Central memory CD8-positive, alpha-beta T cell (primary cell): ENCODE measurements around the gene LRRC58.
"Not testable (repeated sequence)": the region's sequence is repeated elsewhere in the genome, so short reads cannot be mapped to it uniquely, and the experiment has no call there.

ENCODE experiments used
- ATAC-seq: fragments of 150-1000 bp; cut with Tn5 transposase; replicated peaks from 2 replicates; pipeline ENCODE4 v1.10.0; 2022; ENCODE audit warnings: mild to moderate bottlenecking, moderate FRiP score, moderate number of reproducible peaks; ENCODE audit not compliant: poor library complexity, severe bottlenecking; ENCODE audit errors: extremely low read depth
- DNase-seq, 2 donors: peaks; one replicate each; pipeline ENCODE4 v3.0.0; 2021; ENCODE audit warnings: low spot score in 2 of 2
- H3K27ac Mint-ChIP-seq: one replicate; pipeline ENCODE4 v1.8.0; 2022; ENCODE audit warnings: low read depth, mild to moderate bottlenecking, moderate library complexity, mixed read lengths
- H3K27me3 Mint-ChIP-seq: one replicate; pipeline ENCODE4 v1.8.0; 2022; ENCODE audit warnings: mixed read lengths
- H3K36me3 Mint-ChIP-seq: one replicate; pipeline ENCODE4 v1.8.0; 2022; ENCODE audit warnings: mild to moderate bottlenecking, moderate library complexity, mixed read lengths; ENCODE audit not compliant: insufficient read depth
- H3K4me1 Mint-ChIP-seq: one replicate; pipeline ENCODE4 v1.8.0; 2022; ENCODE audit warnings: mixed read lengths
- H3K4me3 Mint-ChIP-seq: one replicate; pipeline ENCODE4 v1.8.0; 2022; ENCODE audit warnings: mild to moderate bottlenecking, moderate library complexity, mixed read lengths
- H3K9me3 Mint-ChIP-seq: one replicate; pipeline ENCODE4 v1.8.0; 2022; ENCODE audit warnings: mixed read lengths

Gene LRRC58

DNA sequence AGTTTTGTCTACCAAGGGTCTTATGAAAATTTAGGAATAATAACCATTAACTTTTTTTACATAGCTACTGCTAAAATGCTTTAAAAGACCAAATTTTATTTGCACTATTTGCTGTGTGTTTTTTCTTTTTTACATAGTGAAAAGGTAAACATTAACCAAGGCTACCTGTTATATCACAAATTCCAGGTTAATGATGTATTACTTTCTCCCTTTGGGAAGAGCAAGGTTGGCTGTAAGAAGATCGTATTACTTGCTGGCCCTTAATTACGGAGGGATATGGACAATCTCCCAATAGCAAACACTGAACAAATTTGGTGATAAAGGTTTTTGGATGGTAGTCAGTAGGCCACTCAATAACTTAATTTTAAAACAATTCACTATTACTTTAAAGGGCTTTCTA, 22.4 kb downstream of the LRRC58 start:
- ATAC-seq = no peak
- Mint-ChIP-seq H3K27me3 (no peaks in the 10 kb centered on the region), H3K36me3 (peaks cover 33% of the 10 kb centered on the region), H3K9me3 (no peaks in the 10 kb centered on the region), H3K4me3 (no peak overlapping the region), H3K27ac (no peak overlapping the region), H3K4me1 (no peaks in the 10 kb centered on the region)
- no peak for DNase-seq

- no peak overlapping the region for H3K4me3 Mint-ChIP-seq
- ATAC-seq (no peak), DNase-seq (no peak)
These were observed 25.0 kb downstream of the LRRC58 start for GRCh38 chr3:120324190-120324589.

DNA sequence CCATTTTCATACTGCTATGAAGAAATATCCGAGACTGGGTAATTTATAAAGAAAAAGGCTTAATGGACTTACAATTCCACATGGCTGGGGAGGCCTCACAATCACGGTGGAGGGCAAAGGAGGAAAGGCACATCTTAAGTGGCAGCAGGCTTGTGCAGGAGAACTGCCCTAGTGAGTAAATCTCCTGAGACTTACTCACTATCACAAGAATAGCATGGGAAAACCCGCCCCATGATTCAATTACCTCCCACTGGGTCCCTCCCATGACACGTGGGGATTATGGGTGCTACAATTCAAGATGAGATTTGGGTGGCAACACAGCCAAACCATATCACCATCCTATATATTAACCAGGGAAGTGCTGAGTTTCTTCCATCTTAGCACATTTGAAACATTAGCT, 25.4 kb downstream of the LRRC58 start:
- not testable (repeated sequence) for H3K4me1 Mint-ChIP-seq, H3K4me3 Mint-ChIP-seq, H3K27ac Mint-ChIP-seq, ATAC-seq, H3K27me3 Mint-ChIP-seq, H3K9me3 Mint-ChIP-seq, DNase-seq
- H3K36me3 Mint-ChIP-seq = peaks cover 23% of the 10 kb centered on the region

More at GRCh38 chr3:120324190-120324589, 25.0 kb downstream of the LRRC58 start:
- no peaks in the 10 kb centered on the region for H3K4me1 Mint-ChIP-seq
- peaks cover 23% of the 10 kb centered on the region for H3K36me3 Mint-ChIP-seq
- no peak overlapping the region for H3K27ac Mint-ChIP-seq
- no peaks in the 10 kb centered on the region for H3K9me3 Mint-ChIP-seq
- H3K27me3 Mint-ChIP-seq = no peaks in the 10 kb centered on the region

DNA sequence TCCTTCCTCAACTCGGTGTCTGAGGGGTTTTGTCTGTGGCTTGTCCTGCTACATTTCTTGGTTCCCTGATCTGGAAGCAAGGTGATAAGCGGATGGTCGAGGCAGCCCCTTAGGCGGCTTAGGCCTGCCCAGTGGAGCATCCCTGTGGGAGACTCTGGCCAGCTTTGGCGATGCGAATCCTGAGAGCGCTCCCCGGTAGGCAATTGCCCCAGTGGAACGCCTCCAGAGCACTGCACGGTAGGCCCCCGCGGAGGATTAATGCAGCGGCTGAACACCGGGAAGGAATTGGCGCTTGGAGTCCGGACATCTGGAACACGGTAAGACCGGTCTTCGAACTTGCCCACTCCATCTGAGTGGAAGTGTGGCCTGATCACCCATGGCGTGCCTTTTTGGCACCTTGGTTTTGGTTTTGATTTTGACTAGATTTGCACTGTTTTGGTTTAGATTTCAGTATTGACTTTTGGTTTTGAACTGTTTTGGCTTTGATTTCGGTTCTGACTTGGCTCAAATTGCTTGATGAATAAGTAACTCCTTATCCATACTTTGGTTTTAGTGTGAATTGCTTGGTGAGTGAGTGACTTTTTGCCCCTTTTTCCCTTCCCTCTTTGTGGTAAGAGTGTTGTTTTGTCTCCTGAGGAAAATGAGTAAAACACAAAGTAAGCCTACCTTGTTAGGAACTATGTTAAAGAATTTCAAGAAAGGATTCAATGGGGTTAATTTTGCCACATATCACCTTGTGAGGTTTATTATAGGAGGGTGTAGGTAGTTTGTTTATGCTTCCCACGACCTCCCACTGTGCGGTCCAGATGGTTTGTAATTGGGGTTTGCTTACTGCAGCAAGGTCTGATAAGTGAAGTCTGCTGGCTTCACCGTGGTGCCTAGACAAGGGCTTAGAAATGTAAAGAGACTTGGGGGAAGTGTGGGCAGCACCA, 37.0 kb downstream of the LRRC58 start:
- ATAC-seq (no peak), DNase-seq (no peak)
- H3K4me3 Mint-ChIP-seq = no peak overlapping the region
- peaks cover 6% of the 10 kb centered on the region for H3K9me3 Mint-ChIP-seq
- no peaks in the 10 kb centered on the region for H3K27me3 Mint-ChIP-seq
- H3K36me3 Mint-ChIP-seq = peaks cover 2% of the 10 kb centered on the region
- H3K4me1 Mint-ChIP-seq = peaks cover 5% of the 10 kb centered on the region
- H3K27ac Mint-ChIP-seq = no peak overlapping the region

GRCh38 chr3:120306519-120307455, 42.4 kb downstream of the LRRC58 start:
- Mint-ChIP-seq H3K27ac (no peak overlapping the region), H3K9me3 (no peaks in the 10 kb centered on the region), H3K4me1 (no peaks in the 10 kb centered on the region), H3K4me3 (no peak overlapping the region), H3K27me3 (no peaks in the 10 kb centered on the region), H3K36me3 (no peaks in the 10 kb centered on the region)
- no peak for ATAC-seq
- DNase-seq = no peak

- Mint-ChIP-seq H3K36me3 (no peaks in the 10 kb centered on the region), H3K4me3 (no peak overlapping the region), H3K27me3 (no peaks in the 10 kb centered on the region), H3K27ac (no peak overlapping the region), H3K9me3 (no peaks in the 10 kb centered on the region), H3K4me1 (no peaks in the 10 kb centered on the region)
- ATAC-seq = no peak
- DNase-seq = no peak
These were observed 44.5 kb downstream of the LRRC58 start for GRCh38 chr3:120304616-120305015.

- no peaks in the 10 kb centered on the region for H3K27me3 Mint-ChIP-seq
- H3K27ac Mint-ChIP-seq = no peak overlapping the region
- no peaks in the 10 kb centered on the region for H3K4me1 Mint-ChIP-seq
- H3K4me3 Mint-ChIP-seq = no peak overlapping the region
- no peaks in the 10 kb centered on the region for H3K36me3 Mint-ChIP-seq
- no peak for ATAC-seq
- no peaks in the 10 kb centered on the region for H3K9me3 Mint-ChIP-seq
- DNase-seq = no peak
These were observed 46.8 kb downstream of the LRRC58 start for GRCh38 chr3:120302361-120302760.

- Mint-ChIP-seq H3K4me1 (no peaks in the 10 kb centered on the region), H3K9me3 (no peaks in the 10 kb centered on the region), H3K27me3 (peaks cover 10% of the 10 kb centered on the region), H3K36me3 (no peaks in the 10 kb centered on the region), H3K27ac (no peak overlapping the region), H3K4me3 (no peak overlapping the region)
- DNase-seq (no peak), ATAC-seq (no peak)
These were observed 48.2 kb downstream of the LRRC58 start for GRCh38 chr3:120300971-120301370.

GRCh38 chr3:120299403-120299802, 49.8 kb downstream of the LRRC58 start:
- H3K27ac Mint-ChIP-seq = no peak overlapping the region
- no peak for ATAC-seq

GRCh38 chr3:120298996-120299395, 50.2 kb downstream of the LRRC58 start:
- ATAC-seq (no peak), DNase-seq (no peak)
- Mint-ChIP-seq H3K4me1 (no peaks in the 10 kb centered on the region), H3K9me3 (no peaks in the 10 kb centered on the region), H3K4me3 (no peak overlapping the region), H3K27ac (no peak overlapping the region), H3K27me3 (peaks cover 15% of the 10 kb centered on the region), H3K36me3 (no peaks in the 10 kb centered on the region)

More at GRCh38 chr3:120299403-120299802, 49.8 kb downstream of the LRRC58 start:
- no peaks in the 10 kb centered on the region for H3K36me3 Mint-ChIP-seq
- H3K4me3 Mint-ChIP-seq = no peak overlapping the region
- H3K4me1 Mint-ChIP-seq = no peaks in the 10 kb centered on the region
- H3K27me3 Mint-ChIP-seq = peaks cover 11% of the 10 kb centered on the region
- H3K9me3 Mint-ChIP-seq = no peaks in the 10 kb centered on the region
- no peak for DNase-seq

DNA sequence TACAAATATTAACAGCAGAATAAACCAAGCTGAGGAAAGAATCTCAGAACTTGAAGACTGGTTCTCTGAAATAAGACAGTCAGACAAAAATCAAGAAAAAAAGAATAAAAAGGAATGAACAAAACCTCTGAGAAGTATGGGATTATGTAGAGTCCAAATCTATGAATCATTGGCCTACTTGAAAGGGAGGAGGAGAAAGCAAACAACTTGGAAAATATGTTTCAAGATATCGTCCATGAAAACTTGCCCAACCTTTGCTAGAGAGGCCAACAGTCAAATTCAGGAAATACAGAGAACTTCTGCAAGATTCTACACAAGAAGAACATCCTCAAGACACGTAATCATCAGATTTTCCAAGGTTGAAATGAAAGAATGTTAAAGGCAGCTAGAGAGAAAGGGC, 57.6 kb downstream of the LRRC58 start:
- not testable (repeated sequence) for H3K27ac Mint-ChIP-seq, H3K36me3 Mint-ChIP-seq, ATAC-seq, H3K4me3 Mint-ChIP-seq, DNase-seq, H3K4me1 Mint-ChIP-seq, H3K9me3 Mint-ChIP-seq
- peaks cover 70% of the 10 kb centered on the region for H3K27me3 Mint-ChIP-seq

DNA sequence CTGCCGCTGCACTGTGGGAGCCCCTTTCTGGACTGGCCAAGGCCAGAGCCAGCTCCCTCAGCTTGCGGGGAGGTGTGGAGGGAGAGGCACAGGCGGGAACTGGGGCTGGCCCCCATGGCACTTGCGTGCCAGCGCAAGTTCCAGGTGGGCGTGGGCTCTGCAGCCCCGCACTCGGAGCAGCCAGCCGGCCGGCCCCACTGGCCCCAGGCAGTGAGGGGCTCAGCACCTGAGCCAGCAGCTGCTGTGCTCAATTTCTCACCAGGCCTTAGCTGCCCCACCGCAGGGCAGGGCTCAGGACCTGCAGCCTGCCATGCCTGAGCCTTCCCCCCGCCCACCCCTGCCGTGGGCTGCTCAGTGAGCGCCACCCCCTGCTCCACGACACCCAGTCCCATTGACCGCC, 59.5 kb downstream of the LRRC58 start:
- peaks cover 82% of the 10 kb centered on the region for H3K27me3 Mint-ChIP-seq
- H3K36me3 Mint-ChIP-seq = no peaks in the 10 kb centered on the region
- no peaks in the 10 kb centered on the region for H3K4me1 Mint-ChIP-seq
- DNase-seq (no peak), ATAC-seq (no peak)
- peaks cover 10% of the 10 kb centered on the region for H3K9me3 Mint-ChIP-seq
- no peak overlapping the region for H3K27ac Mint-ChIP-seq
- H3K4me3 Mint-ChIP-seq = no peak overlapping the region
